SHP77 treated with DMSO at 0.1 percent for 48 hours (cell line): ENCODE measurements around the gene IRX4.

Source experiments
- DNase-seq: peaks from one replicate; lab custom pipeline; 2025; lab: John Stamatoyannopoulos, UW

IRX4 gene

DNA sequence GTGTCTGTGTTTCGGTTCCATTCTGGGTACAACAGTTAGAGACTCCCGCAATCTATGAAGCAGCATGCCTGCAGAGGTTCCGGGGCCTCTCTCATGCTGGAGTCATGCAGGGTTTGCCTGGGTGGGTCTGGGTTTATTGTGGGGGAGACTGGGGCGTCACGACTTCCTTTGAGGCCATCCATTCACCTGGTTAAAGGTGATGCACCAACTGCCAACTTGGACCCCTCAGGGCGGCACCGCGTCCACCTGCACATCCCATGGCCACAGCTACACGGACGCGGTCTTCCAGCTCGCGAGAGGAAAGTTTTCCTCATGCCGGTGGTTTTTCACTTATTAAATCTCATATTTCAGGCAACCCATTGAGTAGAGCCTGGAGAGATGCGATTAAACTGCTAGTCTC lies 30.9 kb upstream of the IRX4 start:
- no peak for DNase-seq

DNA sequence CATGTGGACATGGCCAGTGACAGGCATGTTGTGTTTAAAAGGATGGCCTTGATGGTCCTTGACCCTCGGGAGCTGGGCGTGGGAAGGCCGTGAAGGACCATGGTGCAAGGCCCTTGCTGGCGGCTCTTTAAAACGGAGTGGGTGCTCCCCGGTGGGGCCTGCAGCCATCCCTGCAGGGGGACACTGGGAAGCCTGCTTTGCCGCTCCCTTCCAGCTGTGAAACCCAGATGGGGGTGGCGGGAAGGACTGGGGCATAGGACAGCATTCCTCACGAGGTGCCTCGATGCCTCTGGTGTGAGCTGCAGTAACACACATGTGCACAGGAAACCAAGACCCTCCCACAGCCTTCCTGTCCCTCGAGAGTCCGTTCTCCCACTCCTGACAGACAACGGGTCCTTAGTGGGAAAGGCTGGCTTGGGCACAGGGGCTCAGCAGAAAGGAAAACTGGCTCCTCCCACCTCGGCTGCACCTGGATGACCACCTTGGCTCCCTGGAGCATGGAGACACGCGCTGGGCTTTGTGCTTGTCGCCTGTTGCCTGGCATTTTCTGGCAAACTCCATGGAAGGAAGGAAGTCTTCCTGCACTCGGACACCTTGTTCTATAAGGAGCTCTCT lies 30.3 kb upstream of the IRX4 start:
- DNase-seq, result no peak

DNA sequence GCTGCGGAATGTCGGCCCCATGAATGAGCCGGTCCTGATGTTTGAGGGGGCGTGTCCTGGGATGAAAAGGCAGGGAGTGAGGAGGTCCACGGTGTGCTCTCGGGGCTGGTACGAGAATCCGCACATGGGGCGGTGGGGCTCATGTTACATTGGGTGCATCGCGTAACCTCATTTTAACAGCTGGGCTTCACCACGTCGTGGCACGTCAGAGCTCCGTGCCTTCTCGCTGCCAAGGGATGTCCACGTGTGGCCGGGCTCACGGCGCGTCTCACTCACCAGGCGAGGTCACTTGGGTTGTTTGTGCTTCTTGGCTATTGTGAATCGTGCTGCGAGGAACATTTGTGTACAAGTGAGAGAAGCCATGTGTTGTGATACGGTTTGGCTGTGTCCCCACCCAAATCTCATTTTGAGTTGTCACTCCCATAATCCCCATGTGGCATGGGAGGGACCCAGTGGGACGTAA lies 29.1 kb upstream of the IRX4 start:
- no peak for DNase-seq

DNA sequence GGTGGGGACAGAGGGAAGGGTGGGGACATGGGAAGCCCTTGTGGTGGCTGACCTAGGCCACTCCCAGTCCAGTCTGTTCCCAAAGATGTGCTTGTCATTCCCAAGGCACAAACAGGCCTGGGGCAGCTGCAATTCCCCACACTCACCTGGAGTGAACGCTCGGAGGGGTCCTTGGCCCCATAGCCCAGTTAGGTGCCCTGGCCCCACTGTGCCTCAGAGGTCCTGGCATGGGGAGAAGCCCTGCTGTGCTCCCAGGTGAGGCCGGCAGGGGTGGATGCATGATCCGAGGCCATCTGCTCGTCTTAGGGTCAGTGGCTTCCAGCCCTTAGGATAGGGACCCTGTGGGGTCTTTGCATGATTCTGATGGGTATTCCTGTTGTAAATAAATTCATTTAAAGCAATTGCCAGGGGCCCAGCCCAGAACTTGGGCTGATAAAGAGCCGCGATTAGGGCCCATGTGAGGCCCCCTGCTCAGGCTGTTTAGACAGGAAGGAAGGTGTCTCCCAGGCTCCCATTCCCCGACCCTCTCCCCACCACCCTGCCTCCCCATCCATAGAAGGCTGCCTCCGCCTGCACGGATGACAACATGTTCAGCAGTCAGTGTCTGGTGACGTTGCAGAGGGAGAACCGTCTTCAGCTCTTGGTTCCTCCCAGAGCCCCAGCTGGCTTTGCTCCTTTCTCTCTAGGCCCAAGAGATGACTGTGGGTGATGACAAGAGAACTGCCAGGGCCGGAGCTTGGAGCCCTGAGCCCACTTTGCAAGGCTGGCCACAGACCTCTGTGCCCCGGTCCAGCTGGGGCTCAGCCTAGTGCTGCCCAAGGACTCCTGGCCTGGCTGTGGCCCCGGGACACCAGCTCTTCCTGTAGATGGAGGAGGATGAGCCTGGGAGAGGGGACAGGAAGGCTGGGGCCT lies 28.4 kb upstream of the IRX4 start:
- no peak for DNase-seq

DNA sequence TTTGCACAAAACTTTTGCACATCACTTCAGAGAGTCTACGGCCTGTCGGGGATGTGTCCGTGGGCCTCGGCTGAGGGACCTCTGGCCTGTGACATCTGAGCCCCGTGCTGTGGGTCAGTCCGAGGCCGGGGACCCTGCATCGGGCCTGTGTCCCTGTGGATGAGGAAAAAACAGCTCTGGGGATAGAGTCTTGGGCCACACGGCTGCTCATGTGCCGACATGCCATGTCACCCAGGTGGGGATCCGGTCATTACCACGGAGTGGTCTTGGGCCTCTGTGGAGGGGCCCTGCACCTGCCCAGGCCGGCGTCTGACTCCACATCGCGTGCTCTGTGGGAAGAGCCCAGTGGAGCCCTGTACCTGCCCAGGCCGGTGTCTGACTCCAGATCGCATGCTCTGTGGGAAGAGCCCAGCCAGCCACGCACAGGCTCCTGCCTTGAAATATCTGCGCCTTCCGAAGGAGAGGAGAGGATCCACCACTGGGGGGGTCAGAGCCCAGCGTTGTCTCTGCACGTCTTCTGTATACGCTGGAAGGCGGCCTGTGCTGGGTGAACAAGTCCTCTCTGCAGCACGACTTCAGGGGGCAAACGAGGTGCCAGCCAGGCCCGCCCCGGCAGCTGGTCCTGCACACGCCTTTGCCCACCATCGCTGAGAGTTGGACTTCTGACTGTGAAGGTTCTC lies 27.5 kb upstream of the IRX4 start:
- no peak for DNase-seq

DNA sequence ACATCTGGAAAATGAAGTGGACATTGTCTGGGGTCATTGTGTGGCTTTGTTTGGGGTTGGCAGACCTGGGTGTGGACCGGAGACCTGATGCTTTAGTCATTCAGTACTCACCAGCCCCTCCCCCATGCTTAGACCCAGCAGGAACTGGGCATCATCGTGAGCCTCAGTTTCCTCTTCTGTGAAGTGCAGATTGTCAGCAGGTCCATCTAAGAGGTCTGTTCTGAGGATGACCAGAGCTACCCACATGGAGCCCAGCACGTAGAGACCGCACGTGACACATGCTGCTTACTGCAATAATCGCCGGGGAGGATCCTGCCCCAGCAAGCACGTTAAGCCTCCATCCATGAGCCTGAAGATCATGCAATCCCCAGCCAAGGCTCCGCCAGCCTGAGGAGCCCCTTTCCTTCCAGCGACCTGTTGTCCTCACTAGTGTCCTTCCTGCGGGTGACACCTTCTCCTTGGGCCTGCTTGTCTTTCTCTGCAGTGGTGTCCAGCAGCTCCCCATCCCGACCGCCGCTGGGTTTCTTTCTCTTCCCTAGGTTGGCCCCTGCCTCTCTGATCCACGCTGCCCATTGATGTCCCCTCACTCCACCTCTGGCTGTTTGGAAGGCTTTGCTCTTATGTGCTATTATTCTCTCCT lies 26.7 kb upstream of the IRX4 start:
- DNase-seq, result no peak

DNA sequence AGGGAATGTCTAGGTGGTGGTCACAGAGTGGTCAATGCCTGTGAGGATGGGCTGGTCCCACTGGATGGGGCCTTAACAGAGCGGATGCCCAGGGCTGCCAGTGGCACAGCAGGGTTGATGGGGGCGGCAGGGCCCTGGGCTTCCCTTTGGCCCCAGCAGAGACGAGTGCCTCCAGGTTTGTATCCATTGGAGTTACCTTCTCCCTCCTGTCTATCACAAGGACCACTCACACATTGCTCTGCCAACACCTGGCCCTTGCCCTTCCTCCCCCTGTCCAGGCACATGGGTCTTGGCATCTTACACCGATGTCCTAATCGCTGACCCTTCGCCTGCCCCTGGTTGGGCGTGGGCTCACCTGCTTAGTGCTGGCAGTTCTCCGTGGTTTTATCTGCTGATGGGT lies 26.2 kb upstream of the IRX4 start:
- no peak for DNase-seq

DNA sequence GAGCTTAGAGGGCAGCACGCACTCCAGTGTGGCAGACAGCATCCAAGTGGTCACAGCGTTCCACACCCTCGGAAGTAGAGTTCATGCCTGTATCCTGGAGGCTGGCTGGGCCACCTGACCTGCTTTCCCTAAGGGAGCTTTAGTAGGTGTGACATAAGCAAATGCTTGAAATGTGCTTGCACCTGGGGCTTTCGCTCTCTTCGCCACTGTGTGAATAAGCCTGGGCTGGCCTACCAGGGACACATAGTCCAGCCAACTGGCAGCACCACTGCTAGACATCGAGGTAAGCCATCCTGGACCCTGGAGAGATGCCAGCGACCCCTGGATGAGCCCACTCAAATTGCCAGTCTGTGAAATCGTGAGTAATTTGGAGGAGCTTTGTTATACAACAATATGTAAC lies 24.9 kb upstream of the IRX4 start:
- no peak for DNase-seq

DNA sequence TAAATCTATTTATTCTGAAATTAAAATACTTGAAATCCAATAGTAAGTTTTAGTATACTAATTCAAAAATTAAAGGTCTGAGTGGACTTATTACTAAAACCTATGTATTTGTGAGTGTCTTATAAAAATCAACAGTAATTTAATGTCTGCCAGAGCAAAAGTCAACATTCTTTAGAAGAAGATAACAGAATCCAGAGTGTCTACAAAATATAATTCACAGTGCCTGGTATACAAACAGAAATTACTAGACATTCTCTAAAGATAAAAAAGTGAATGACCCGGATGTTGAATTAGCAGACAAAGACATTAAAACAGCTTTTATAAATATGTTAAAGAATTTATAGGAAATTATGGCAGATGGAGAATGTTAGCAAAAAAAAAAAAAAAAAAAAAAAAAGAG lies 22.4 kb upstream of the IRX4 start:
- DNase-seq, result no peak

DNA sequence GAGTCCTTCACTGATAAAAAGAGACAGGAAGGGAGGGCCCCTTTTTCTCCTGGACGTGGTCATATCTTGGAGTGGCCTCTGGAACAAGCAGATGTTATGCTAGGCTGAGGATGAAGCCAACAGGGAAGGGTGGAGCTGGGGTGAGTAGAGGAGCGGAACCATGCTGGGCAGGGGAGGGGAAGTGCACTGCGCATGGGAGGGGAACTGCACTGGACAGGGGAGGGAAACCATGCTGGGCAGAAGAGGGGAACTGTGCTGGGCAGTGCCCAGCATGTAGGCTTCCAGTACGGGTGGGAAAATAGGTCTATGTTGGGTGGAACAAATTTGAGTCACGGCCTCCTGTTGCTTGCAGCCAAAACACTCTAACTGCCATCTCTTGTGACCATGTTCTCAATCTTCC lies 19.3 kb upstream of the IRX4 start:
- DNase-seq, result no peak

DNA sequence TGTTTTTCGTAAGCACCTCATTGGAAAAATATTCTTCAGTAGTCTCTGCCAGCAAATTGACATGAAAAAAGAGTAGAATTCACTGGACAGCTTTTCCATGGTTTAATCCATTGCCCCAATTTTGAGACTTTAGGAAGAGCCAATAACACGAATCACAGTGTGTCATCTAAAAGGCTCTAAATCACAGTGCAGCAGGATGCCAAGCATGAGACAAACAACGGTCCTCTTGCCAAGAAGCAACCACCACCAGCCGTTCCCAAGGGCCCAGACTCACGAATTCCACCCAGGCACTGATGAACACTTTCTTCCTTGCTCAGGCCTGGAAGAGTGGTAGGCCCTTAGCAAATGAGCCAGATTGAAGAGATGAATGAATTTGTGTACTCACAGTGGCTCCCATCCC lies 18.3 kb upstream of the IRX4 start:
- no peak for DNase-seq

DNA sequence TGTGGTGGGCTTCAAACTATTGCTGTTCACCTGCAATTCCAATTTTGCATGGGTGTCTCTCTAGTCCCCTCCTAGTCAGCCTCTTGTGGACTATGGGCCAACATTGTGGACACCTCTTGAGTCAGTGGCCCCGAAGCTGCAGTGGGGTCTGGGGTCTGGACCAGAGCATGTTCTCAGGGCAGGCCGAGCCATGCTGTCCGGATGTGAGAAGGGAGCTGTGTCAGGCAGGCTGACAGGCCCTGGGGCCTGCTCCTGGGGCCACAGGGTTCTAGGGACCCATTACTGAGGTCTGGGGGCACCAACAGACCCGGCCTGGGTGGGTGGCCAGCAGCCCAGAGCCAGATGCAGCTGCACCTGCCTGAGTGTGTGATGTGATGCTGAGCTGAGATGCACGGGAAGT lies 16.5 kb upstream of the IRX4 start:
- no peak for DNase-seq

DNA sequence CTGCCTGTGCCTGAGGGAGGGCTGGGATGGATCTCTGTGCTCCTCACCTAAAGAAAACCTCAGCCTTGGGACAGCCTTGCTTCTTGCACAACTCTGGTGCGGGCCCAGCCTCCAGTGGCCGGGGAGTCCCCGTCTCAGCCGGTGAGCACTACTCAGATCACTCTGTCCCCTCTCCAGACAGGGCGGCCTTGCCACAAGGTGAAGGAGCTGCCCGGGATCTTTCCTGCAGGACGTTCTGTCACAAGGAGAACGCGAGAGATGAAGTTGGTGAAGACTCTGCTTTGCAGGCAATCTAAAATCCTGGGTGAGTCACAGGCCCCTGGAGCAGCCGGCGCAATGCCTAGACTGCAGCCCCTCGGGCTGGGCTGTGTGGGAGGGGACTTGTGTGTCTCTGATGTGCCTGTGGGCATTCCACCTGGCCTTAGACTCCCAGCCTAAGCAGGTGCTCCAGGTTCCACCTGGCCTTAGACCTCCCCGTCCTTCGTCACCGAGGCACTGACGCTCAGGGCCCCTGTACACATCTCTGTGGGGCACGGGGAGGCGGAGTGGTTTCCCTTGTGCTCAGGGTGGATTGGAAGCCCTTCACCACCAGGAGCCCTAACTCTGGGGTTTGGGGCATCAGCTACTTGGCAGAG lies 15.2 kb upstream of the IRX4 start:
- DNase-seq, result no peak

DNA sequence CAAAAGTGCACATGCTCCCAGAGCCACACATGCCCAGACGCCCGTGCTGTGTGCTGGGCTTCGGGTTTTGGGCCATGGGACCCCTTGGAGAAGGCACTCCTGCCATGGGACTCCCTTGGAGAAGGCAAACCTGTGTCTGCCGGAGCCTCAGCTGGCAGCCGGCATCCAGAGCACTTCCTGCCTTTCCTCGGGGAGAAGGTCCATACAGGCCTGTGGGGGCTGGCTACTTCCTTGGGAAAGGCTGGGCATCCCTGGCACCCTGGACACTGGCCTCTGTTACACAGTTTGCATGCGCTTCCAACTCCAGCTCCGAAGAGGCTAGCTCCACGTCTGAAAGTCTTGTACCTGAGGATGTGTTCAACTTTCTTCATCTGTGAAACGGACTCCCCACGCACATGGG lies 14.7 kb upstream of the IRX4 start:
- no peak for DNase-seq

DNA sequence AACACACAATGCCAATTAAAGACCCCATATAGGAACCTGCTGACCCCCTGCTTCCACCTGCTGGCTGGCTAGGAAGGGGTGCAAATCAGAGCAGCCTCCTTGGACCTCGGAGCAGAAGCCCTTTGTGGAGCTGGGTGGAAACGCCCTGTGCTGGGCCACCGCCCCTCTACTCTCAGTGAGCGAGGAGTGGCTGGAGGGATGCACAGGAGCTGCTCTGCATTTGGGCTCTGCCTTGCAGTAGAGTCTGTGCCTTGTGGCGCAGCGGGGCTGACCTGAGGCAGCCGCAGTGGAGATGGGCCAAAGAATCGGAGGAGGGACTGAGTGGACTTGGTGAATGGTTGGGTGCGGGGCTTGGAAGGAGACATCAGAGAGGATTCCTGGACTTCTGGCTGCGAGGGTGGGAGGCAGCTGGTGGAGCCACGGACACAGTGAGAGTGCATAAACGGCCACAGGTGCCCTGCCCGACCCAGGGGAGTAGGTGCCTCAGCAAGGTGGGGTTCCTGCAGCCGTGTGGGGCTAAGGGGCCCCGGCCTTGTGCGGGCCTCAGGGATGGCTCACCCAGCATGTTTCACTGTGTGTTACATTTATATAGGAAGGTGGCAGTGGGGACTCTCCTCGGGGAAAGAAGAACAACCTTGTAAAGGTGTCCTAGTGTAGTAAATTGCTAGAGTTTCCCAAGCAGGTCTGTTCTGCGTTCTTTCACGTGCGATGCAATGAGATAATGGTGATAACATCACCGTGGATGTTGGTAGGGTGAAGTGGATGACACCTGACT lies 14.1 kb upstream of the IRX4 start:
- DNase-seq, result no peak

DNA sequence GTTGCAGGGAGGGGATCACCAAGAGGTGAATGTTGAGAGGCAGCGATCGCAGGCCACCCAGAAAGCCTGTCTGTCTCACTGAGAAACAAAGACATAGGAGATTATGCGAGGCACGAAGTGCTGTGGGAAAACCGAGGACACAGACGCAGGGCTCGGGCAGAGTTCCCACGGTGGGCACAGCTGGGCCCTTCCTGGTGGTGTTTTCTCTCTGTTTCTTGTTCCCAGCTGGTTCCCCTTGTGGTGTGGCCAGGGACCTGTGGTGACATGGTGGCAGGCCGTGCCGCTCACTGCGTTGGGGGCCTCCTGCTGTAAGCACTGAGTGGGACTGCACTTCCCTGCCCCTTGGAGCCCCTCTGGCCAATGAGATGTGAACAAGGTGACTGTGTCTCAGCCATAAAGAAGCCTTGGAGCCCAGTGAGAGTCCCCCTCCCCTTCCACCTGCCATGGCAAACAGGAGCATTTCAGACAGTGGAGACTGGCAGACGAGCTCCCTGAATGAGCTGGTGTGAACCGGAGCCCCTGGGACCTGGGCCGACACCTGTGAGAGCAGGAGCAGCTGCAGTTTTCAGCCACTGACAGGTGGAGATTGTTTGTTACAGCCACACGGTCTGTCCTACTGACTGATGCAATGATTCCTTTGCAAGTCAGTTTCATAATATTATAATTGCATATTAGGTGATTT lies 13.2 kb upstream of the IRX4 start:
- no peak for DNase-seq

DNA sequence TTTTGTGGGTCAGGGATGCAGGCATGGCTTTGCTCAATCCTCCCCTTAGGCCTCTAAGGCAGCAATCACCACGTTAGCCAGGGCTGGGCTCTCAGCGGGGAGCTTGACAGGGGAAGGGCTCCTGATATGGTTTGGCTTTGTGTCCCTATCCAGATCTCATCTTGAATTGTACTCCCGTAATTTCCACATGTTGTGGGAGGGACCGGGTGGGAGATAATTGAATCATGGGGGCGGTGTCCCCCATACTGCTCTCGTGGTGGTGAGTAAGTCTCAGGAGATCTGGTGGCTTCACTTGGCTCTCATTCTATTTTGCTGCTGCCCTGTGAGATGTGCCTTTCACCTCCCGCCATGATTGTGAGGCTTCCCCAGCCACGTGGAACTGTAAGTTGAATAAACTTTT lies 11.5 kb upstream of the IRX4 start:
- DNase-seq, result no peak

DNA sequence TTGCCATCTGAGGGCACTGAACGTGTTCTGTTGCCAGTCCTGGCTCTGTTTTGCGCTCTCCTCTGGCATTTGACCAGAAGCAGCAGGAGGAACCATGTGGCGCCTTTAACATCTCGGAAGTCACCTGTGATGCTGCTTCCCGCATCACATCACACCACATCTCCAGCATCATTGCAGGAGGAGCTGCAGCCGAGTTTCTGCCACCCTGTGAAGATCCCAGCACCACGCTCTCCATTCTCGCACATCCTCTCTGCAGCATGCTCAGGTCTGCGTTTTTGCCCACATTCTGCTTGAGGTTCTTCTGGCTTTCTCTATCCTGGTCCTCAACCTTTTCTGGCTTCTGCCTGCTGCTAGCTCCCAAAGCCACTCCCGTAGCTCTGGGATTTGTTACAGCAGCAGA lies 11.0 kb upstream of the IRX4 start:
- no peak for DNase-seq

DNA sequence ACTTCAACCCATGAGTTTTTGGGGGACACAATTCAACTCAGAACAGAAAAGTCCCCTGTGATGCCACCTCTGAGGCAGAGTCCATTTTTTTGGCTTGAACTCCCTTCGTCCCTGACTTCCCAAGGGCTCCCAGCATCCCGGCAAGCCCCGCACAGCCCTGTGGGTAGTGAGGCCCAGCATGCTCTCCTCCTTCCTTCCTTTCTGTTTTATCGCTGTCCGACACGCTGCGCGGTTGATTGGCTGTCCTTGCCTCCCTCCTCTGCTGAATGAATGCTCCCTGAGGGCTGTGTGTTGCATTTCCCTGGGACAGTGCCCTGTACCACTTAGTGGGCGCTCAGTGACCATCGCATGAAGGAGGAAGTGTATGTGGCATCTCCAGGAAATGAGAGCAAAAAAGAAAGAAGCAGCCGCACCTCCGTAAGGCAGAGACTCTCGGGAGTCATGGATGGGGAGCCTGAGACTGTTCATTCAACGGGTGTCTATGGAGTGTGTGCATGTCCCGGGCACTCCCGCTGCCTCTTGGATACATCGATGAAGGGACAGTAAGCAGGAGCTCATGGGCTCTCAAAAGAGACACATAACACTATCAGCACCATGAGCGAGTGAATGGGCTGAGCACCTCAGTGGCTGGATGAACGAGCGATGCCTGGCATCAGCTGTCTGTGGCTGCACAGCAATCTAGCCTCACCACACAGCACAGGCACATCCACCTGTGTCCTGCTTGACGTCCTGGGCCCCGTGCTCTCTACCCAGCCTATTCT lies 10.1 kb upstream of the IRX4 start:
- DNase-seq, result no peak

DNA sequence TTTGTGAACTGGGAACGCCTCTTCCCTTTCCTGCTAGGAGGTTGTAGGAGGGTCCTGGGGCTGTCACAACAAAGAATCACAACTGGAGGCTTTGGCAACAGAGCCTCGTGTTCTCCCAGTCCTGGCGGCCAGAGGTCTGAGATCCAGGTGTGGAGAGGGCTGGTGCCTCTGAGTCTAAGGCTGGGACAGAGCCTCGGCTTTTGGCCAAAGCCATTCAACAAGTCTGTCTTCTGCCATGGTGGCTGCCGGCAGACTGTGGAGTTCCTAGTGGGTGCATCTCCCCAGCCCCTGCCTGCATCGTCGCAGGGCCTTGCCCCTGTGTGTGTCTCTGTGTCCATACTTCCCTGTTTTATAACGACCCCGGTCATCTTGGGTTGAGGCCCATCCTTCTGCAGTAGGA lies 9.5 kb upstream of the IRX4 start:
- no peak for DNase-seq
